ENCODE results near the gene FNIP1.
"Not testable (repeated sequence)": the region's sequence is repeated elsewhere in the genome, so short reads cannot be mapped to it uniquely, and the experiment has no call there.

The FNIP1 gene

GRCh38 chr5:131694926-131695325, 101.9 kb downstream of the FNIP1 start:
- DNase-seq (ENCODE audit: insufficient read length, low spot score) = no peak
- no peak for FAIRE-seq

GRCh38 chr5:131693894-131694293, 102.9 kb downstream of the FNIP1 start:
- DNase-seq (ENCODE audit: insufficient read length, low spot score) = no peak
- no peak for FAIRE-seq

DNA sequence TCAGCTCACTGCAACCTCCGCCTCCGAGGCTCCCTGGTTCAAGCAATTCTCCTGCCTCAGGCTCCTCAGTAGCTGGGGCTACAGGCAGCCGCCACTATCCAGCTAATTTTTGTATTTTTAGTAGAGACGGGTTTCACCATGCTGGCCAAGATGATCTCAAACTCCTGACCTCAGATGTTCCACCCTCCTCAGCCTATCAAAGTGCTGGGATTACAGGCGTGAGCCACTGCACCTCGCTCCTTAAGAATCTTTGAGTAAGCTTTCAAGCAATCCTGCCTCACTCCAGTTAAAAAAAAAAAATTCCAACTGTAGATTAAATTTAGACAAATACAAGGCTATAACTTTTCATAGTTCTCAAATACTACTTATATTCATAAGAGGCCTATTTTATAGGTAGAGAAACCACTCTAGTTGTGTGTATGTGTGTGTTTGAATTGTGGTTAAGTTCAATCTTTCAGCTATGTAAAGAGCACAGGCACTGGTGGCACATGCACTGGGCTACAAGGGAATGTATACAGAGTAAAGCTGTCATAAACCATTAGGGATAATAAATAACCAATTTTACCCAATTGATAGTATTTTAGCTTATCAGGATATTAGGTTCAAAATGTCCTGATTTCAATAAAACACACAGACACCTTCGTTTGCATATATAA, 111.2 kb downstream of the FNIP1 start:
- FAIRE-seq = no peak

GRCh38 chr5:131684595-131684994, 112.2 kb downstream of the FNIP1 start:
- no peak for DNase-seq (ENCODE audit: insufficient read length, low spot score)
- FAIRE-seq = no peak

More for the DNA sequence above, 111.2 kb downstream of the FNIP1 start:
- DNase-seq (ENCODE audit: insufficient read length, low spot score) = no peak

DNA sequence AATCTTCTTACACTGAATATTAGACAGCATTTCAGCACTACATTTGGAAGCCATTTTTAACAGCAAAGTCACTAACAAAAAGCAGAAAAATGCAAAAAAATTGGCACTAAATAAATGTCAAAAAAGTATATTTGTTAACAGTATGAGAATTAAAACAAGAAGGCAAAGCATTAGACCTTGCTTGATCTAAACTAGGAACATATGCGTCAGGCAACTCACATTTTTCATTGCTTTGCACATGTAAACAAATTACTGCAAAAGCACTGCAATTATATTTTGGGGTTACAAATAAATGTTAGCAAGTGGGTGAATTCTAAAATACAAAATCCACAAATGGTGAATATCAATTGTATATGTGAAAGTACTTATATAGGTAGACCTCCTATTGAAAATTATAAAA, 112.8 kb downstream of the FNIP1 start:
- FAIRE-seq = no peak
- DNase-seq (ENCODE audit: insufficient read length, low spot score) = no peak

- DNase-seq (ENCODE audit: insufficient read length, low spot score) = no peak
- no peak for FAIRE-seq
Observed at GRCh38 chr5:131682826-131683225, 114.0 kb downstream of the FNIP1 start.

- FAIRE-seq (no peak), DNase-seq (ENCODE audit: insufficient read length, low spot score) (no peak)
Observed at GRCh38 chr5:131682175-131682574, 114.6 kb downstream of the FNIP1 start.

- FAIRE-seq (no peak), DNase-seq (ENCODE audit: insufficient read length, low spot score) (no peak)
Observed at GRCh38 chr5:131679911-131680310, 116.9 kb downstream of the FNIP1 start.

DNA sequence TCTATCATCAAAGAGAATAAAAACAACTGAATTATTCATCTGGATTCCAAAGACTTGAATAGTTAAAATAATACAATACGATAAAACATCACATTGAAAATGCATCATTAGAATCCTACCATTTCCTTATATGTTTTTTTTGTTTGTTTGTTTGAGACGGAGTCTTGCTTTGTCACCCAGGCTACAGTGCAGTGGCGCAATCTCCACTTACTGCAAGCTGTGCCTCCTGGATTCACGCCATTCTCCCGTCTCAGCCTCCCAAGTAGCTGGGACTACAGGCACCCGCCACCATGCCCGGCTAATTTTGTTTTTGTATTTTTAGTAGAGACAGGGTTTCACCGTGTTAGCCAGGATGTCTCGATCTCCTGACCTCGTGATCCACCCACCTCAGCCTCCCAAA, 118.5 kb downstream of the FNIP1 start:
- DNase-seq (ENCODE audit: insufficient read length, low spot score); FAIRE-seq: not testable (repeated sequence)

- FAIRE-seq (peak; percentile 23), DNase-seq (ENCODE audit: insufficient read length, low spot score) (no peak)
Observed at GRCh38 chr5:131677115-131677514, 119.7 kb downstream of the FNIP1 start.

DNA sequence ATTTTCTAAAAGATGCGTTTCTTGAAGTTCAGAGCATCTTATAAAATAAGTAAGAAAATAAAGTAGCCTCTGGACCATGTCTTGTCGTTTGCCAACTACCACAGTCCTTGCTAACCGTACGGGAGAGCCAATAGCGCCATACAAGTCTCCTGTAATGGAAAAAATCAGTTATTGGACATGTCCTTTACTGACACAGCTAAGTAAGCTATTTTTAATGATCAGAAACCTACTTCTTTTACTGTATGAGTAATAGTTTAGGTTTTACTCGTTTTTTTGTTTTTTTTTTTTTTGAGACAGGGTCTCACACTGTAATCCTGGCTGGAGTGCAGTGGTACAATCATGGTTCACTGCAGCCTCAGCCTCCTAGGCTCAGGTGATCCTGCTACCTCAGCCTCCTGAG, 124.0 kb downstream of the FNIP1 start:
- no peak for DNase-seq (ENCODE audit: insufficient read length, low spot score)
- no peak for FAIRE-seq

- FAIRE-seq = peak; percentile 57
- DNase-seq (ENCODE audit: insufficient read length, low spot score) = no peak
Observed at GRCh38 chr5:131671994-131672655, 124.7 kb downstream of the FNIP1 start.

GRCh38 chr5:131671409-131671808, 125.4 kb downstream of the FNIP1 start:
- FAIRE-seq (peak; percentile 64), DNase-seq (ENCODE audit: insufficient read length, low spot score) (no peak)

GRCh38 chr5:131664929-131665328, 131.9 kb downstream of the FNIP1 start:
- FAIRE-seq (no peak), DNase-seq (ENCODE audit: insufficient read length, low spot score) (no peak)

GRCh38 chr5:131661933-131662332, 134.9 kb downstream of the FNIP1 start:
- FAIRE-seq = no peak
- no peak for DNase-seq (ENCODE audit: insufficient read length, low spot score)

GRCh38 chr5:131659841-131660240, 137.0 kb downstream of the FNIP1 start:
- no peak for DNase-seq (ENCODE audit: insufficient read length, low spot score)
- FAIRE-seq = no peak

- FAIRE-seq (no peak), DNase-seq (ENCODE audit: insufficient read length, low spot score) (no peak)
Observed at GRCh38 chr5:131659290-131659689, 137.5 kb downstream of the FNIP1 start.

GRCh38 chr5:131654776-131655175, 142.0 kb downstream of the FNIP1 start:
- DNase-seq (ENCODE audit: insufficient read length, low spot score) (no peak), FAIRE-seq (no peak)

GRCh38 chr5:131654309-131654708, 142.5 kb downstream of the FNIP1 start:
- FAIRE-seq (no peak), DNase-seq (ENCODE audit: insufficient read length, low spot score) (no peak)

- FAIRE-seq (no peak), DNase-seq (ENCODE audit: insufficient read length, low spot score) (no peak)
Observed at GRCh38 chr5:131649161-131649560, 147.7 kb downstream of the FNIP1 start.

GRCh38 chr5:131647048-131647769, 149.6 kb downstream of the FNIP1 start:
- DNase-seq (ENCODE audit: insufficient read length, low spot score) = peak; percentile 1
- FAIRE-seq = peak; percentile 97

DNA sequence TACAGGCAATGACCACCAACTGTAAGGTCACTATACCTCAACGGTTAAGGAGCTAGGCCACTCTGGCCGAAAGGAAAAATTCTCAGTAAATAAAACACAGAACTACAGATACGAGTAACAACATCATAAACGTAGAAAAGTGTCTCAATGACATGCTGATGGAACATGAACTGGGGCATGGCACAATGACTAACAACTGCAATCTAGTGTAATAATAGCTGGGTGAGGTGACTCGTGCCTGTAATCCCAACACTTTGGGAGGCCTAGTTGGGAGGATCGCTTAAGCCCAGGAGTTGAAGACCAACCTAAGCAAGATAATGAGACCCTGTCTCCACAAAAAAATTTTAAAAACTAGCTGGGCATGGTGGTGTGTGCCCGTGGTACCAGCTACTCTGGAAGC, 152.0 kb downstream of the FNIP1 start:
- DNase-seq (ENCODE audit: insufficient read length, low spot score) = no peak
- no peak for FAIRE-seq
